Astrocyte (in vitro differentiated cells and primary cell): ENCODE data around the gene RFX4. TPM values are rescaled to one million over a fixed set of nuclear protein-coding genes. Genes with fewer than 3 reads are reported as not detected.

Source experiments
- DNase-seq: peaks from one replicate; pipeline ENCODE4 v3.0.0-alpha.2; 2010; ENCODE audit warnings: low read depth
- FAIRE-seq: peaks from 2 replicates; lab custom pipeline; 2011; peaks lifted over from hg19 to GRCh38; lab: Jason Lieb, UNC
- H2AFZ ChIP-seq: 2 replicates; pipeline ENCODE4 v1.6.0; 2012; ENCODE audit warnings: low read depth, low read length, inconsistent platforms
- H3K27ac ChIP-seq: 2 replicates; pipeline ENCODE4 v1.5.1; 2011; ENCODE audit warnings: low read depth, low read length, inconsistent platforms
- H3K27me3 ChIP-seq: 2 replicates; pipeline ENCODE4 v1.6.0; 2011; ENCODE audit warnings: low read length, inconsistent platforms; ENCODE audit not compliant: insufficient read depth
- H3K36me3 ChIP-seq: 2 replicates; pipeline ENCODE4 v1.5.1; 2011; ENCODE audit warnings: low read length, inconsistent platforms; ENCODE audit not compliant: insufficient read depth
- H3K4me1 ChIP-seq: 2 replicates; pipeline ENCODE4 v1.5.1; 2011; ENCODE audit warnings: low read length, inconsistent platforms; ENCODE audit not compliant: insufficient read depth
- H3K4me2 ChIP-seq: 2 replicates; pipeline ENCODE4 v1.6.0; 2012; ENCODE audit warnings: low read length, inconsistent platforms
- H3K4me3 ChIP-seq: 2 replicates; pipeline ENCODE4 v1.5.1; 2011; ENCODE audit warnings: low read depth, mild to moderate bottlenecking, low read length, inconsistent platforms; ENCODE audit not compliant: insufficient read depth
- H3K79me2 ChIP-seq: 2 replicates; pipeline ENCODE4 v1.6.0; 2012; ENCODE audit warnings: mild to moderate bottlenecking, low read length, inconsistent platforms; ENCODE audit not compliant: insufficient read depth
- H3K9ac ChIP-seq: 2 replicates; pipeline ENCODE4 v1.6.0; 2012; ENCODE audit warnings: mild to moderate bottlenecking, low read length, inconsistent platforms
- H3K9me3 ChIP-seq: 2 replicates; pipeline ENCODE4 v1.5.1; 2012; ENCODE audit warnings: low read depth, mild to moderate bottlenecking, low read length, inconsistent platforms; ENCODE audit not compliant: insufficient read depth
- H4K20me1 ChIP-seq: 2 replicates; pipeline ENCODE4 v1.6.0; 2012; ENCODE audit warnings: low read length, inconsistent platforms; ENCODE audit not compliant: insufficient read depth
- H3K27ac Mint-ChIP-seq: one replicate; pipeline ENCODE4 v1.8.0; 2021; ENCODE audit warnings: mild to moderate bottlenecking, mixed read lengths; ENCODE audit not compliant: unreplicated experiment
- H3K27me3 Mint-ChIP-seq: one replicate; pipeline ENCODE4 v1.8.0; 2021; ENCODE audit warnings: low read depth, mixed read lengths; ENCODE audit not compliant: unreplicated experiment
- H3K36me3 Mint-ChIP-seq: one replicate; pipeline ENCODE4 v1.8.0; 2021; ENCODE audit warnings: low read depth, mixed read lengths; ENCODE audit not compliant: unreplicated experiment
- H3K4me1 Mint-ChIP-seq: one replicate; pipeline ENCODE4 v1.8.0; 2021; ENCODE audit warnings: low read depth, mixed read lengths; ENCODE audit not compliant: unreplicated experiment
- H3K4me3 Mint-ChIP-seq: one replicate; pipeline ENCODE4 v1.8.0; 2021; ENCODE audit warnings: mild to moderate bottlenecking, moderate library complexity, mixed read lengths; ENCODE audit not compliant: unreplicated experiment
- H3K9me3 Mint-ChIP-seq: one replicate; pipeline ENCODE4 v1.8.0; 2021; ENCODE audit warnings: mild to moderate bottlenecking, mixed read lengths; ENCODE audit not compliant: unreplicated experiment
- CTCF ChIP-seq: IDR thresholded peaks from 2 replicates; pipeline ENCODE4 v1.5.1; 2011; ENCODE audit warnings: low read depth, mild to moderate bottlenecking, inconsistent platforms, low read length, moderate library complexity; ENCODE audit not compliant: insufficient read depth
- EZH2 ChIP-seq: IDR thresholded peaks from 2 replicates; pipeline ENCODE4 v1.6.1; 2012; ENCODE audit warnings: mild to moderate bottlenecking, low read length, inconsistent platforms; ENCODE audit not compliant: insufficient read depth
- total RNA-seq: library from RNA; stranded (reverse); gene quantifications from 2 replicates; pipeline ENCODE4 v1.2.1, GENCODE V29; 2021

RFX4 gene
- total RNA-seq, 1 donor from 2014 or later: 0.07 TPM

GRCh38 chr12:106736051-106736957, 153.5 kb downstream of the RFX4 start:
- Histone ChIP-seq H2AFZ (no peak overlapping the region), H4K20me1 (no peaks in the 10 kb centered on the region), H3K4me3 (no peak overlapping the region), H3K27ac (no peak overlapping the region), H3K4me1 (peaks cover 5% of the 10 kb centered on the region), H3K36me3 (no peaks in the 10 kb centered on the region), H3K4me2 (no peak overlapping the region), H3K9me3 (no peaks in the 10 kb centered on the region), H3K79me2 (no peaks in the 10 kb centered on the region), H3K27me3 (peaks cover 4% of the 10 kb centered on the region), H3K9ac (no peak overlapping the region)
- H3K4me1 Mint-ChIP-seq: peaks cover 15% of the 10 kb centered on the region
- no peak for DNase-seq
- TF ChIP-seq EZH2 (no peak), CTCF (no peak)
- H3K4me3 Mint-ChIP-seq: no peak overlapping the region
- peaks cover 7% of the 10 kb centered on the region for H3K9me3 Mint-ChIP-seq
- H3K27ac Mint-ChIP-seq: no peak overlapping the region
- no peaks in the 10 kb centered on the region for H3K36me3 Mint-ChIP-seq
- FAIRE-seq: no peak
- H3K27me3 Mint-ChIP-seq: peaks cover 4% of the 10 kb centered on the region

GRCh38 chr12:106739318-106739717, 156.5 kb downstream of the RFX4 start:
- peak; percentile 58 for DNase-seq
- no peaks in the 10 kb centered on the region for H3K9me3 Mint-ChIP-seq
- Histone ChIP-seq H3K36me3 (no peaks in the 10 kb centered on the region), H3K27me3 (peaks cover 12% of the 10 kb centered on the region), H2AFZ (no peak overlapping the region), H3K9me3 (no peaks in the 10 kb centered on the region), H3K79me2 (no peaks in the 10 kb centered on the region), H4K20me1 (no peaks in the 10 kb centered on the region), H3K4me2 (no peak overlapping the region), H3K4me1 (peaks cover 5% of the 10 kb centered on the region), H3K9ac (no peak overlapping the region), H3K4me3 (no peak overlapping the region), H3K27ac (no peak overlapping the region)
- no peak for TF ChIP-seq CTCF
- TF ChIP-seq EZH2: no peak
- no peak for FAIRE-seq
- H3K27me3 Mint-ChIP-seq: no peaks in the 10 kb centered on the region
- peaks cover 15% of the 10 kb centered on the region for H3K4me1 Mint-ChIP-seq
- no peaks in the 10 kb centered on the region for H3K36me3 Mint-ChIP-seq
- no peak overlapping the region for H3K27ac Mint-ChIP-seq
- no peak overlapping the region for H3K4me3 Mint-ChIP-seq
